HEK293T (cell line): ENCODE data around the gene GMPR2.

Experiments used
- ELF4 ChIP-seq: fragments of 450-650 bp; IDR thresholded peaks from 2 replicates; pipeline ENCODE4 v1.6.1; 2017; ENCODE audit warnings: antibody characterized with exemption
- FOXK2 ChIP-seq: fragments of 450-650 bp; IDR thresholded peaks from 2 replicates; pipeline ENCODE4 v1.6.1; 2016; ENCODE audit warnings: mild to moderate bottlenecking
- HDGF ChIP-seq: fragments of 450-650 bp; IDR thresholded peaks from 2 replicates; pipeline ENCODE4 v1.6.1; 2017; ENCODE audit warnings: antibody characterized with exemption, borderline replicate concordance
- ZNF384 ChIP-seq: fragments of 450-650 bp; IDR thresholded peaks from 2 replicates; pipeline ENCODE4 v1.6.1; 2016
- TF ChIP-seq, protein P1 (sequence below): fragments of 450-650 bp; IDR thresholded peaks from 2 replicates; pipeline ENCODE4 v1.6.1; 2016

DNA sequence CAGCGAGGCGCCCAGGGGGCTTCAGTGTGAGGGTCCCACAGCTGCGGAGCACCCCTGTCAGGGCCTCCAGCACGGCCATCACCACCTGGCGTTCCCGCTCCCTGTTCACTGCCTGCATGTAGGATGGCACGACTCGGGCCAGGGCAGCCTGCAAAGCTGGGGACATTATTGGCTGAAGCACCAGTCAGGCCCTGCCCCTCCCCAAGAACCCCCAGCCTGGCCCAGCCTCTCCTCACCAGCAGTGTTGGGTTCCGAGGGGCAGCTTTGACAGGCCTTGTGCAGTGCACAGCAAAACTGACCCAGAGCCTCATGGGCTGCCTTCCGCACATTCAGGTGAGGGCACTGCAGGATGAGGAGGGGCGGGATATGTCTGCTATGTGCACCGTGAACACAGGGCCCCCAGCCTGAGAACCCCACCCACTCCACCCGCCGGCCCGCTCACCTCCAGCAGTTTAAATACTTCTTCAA is 49.7 kb upstream of the GMPR2 start:
- TF ChIP-seq ZNF384 (no peak), ELF4 (no peak), HDGF (no peak), FOXK2 (no peak)
- TF ChIP-seq, protein P1, sequence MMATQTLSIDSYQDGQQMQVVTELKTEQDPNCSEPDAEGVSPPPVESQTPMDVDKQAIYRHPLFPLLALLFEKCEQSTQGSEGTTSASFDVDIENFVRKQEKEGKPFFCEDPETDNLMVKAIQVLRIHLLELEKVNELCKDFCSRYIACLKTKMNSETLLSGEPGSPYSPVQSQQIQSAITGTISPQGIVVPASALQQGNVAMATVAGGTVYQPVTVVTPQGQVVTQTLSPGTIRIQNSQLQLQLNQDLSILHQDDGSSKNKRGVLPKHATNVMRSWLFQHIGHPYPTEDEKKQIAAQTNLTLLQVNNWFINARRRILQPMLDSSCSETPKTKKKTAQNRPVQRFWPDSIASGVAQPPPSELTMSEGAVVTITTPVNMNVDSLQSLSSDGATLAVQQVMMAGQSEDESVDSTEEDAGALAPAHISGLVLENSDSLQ = no peak
